Activated effector memory CD4-positive, alpha-beta T cell treated with Interleukin-2 at 50 U/mL for 16 hours (primary cell): ENCODE data around the gene PPFIA4.

ENCODE experiments used
- DNase-seq: peaks from one replicate; pipeline ENCODE4 v3.0.0-alpha.2; 2020

Gene PPFIA4

GRCh38 chr1:203085528-203086406 is 59.5 kb downstream of the PPFIA4 start, which contains the start of gene MYOG:
MYOG (minus strand) TSS chr1:203086012; CDS start chr1:203085961, 51 bp downstream.
- no peak for DNase-seq

GRCh38 chr1:203086992-203087763 is 60.9 kb downstream of the PPFIA4 start:
- DNase-seq: no peak

GRCh38 chr1:203088441-203088840 is 62.1 kb downstream of the PPFIA4 start:
- DNase-seq: no peak

GRCh38 chr1:203089001-203089650 is 62.8 kb downstream of the PPFIA4 start:
- no peak for DNase-seq

GRCh38 chr1:203089651-203090045 is 63.4 kb downstream of the PPFIA4 start:
- DNase-seq: no peak

- no peak for DNase-seq
Measured at GRCh38 chr1:203090421-203091198, 64.3 kb downstream of the PPFIA4 start.

GRCh38 chr1:203091199-203091477 is 64.8 kb downstream of the PPFIA4 start:
- DNase-seq: no peak

- DNase-seq: no peak
Measured at GRCh38 chr1:203091761-203092330, 65.6 kb downstream of the PPFIA4 start.

GRCh38 chr1:203093754-203094410 is 67.6 kb downstream of the PPFIA4 start:
- DNase-seq: no peak

- DNase-seq: no peak
Measured at GRCh38 chr1:203095061-203095690, 68.9 kb downstream of the PPFIA4 start.

- no peak for DNase-seq
Measured at GRCh38 chr1:203096566-203096965, 70.3 kb downstream of the PPFIA4 start.

- DNase-seq: no peak
Measured at GRCh38 chr1:203097001-203097400, 70.7 kb downstream of the PPFIA4 start.

- DNase-seq: no peak
Measured at GRCh38 chr1:203098445-203098844, 72.2 kb downstream of the PPFIA4 start.

GRCh38 chr1:203098914-203099520 is 72.7 kb downstream of the PPFIA4 start:
- DNase-seq: no peak

GRCh38 chr1:203099805-203100515 is 73.7 kb downstream of the PPFIA4 start:
- DNase-seq: no peak

- no peak for DNase-seq
Measured at GRCh38 chr1:203100516-203100869, 74.2 kb downstream of the PPFIA4 start.

- DNase-seq: no peak
Measured at GRCh38 chr1:203101813-203102634, 75.7 kb downstream of the PPFIA4 start.

GRCh38 chr1:203103216-203103615 is 76.9 kb downstream of the PPFIA4 start:
- DNase-seq: no peak

- DNase-seq: no peak
Measured at GRCh38 chr1:203103829-203104495, 77.7 kb downstream of the PPFIA4 start.
